ENCODE data around the gene AKAP10.
"Not testable (repeated sequence)": the region's sequence is repeated elsewhere in the genome, so short reads cannot be mapped to it uniquely, and the experiment has no call there.

The AKAP10 gene

DNA sequence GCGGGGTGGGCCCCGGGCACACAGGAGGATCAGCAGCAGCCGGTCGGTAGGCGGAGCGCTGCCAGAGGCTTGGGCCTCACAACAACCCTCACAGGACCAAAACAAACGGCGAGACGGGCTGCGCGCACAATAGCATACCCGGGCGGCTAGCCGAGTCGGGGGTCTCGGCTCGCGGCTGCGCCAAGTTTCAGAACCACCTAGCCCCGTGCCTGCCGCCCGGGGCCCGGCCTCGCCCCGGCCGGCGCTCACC is 110.6 kb downstream of the AKAP10 start:
- no peak for DNase-seq (ENCODE audit: low read depth)
- TF ChIP-seq, protein P1, sequence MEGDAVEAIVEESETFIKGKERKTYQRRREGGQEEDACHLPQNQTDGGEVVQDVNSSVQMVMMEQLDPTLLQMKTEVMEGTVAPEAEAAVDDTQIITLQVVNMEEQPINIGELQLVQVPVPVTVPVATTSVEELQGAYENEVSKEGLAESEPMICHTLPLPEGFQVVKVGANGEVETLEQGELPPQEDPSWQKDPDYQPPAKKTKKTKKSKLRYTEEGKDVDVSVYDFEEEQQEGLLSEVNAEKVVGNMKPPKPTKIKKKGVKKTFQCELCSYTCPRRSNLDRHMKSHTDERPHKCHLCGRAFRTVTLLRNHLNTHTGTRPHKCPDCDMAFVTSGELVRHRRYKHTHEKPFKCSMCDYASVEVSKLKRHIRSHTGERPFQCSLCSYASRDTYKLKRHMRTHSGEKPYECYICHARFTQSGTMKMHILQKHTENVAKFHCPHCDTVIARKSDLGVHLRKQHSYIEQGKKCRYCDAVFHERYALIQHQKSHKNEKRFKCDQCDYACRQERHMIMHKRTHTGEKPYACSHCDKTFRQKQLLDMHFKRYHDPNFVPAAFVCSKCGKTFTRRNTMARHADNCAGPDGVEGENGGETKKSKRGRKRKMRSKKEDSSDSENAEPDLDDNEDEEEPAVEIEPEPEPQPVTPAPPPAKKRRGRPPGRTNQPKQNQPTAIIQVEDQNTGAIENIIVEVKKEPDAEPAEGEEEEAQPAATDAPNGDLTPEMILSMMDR (IDR thresholded peaks at IDR 0.05; ENCODE audit: control insufficient read depth, extremely low read depth, insufficient read depth), result peak; percentile 49
- H3K4me3 ChIP-seq (ENCODE audit: low read depth, low read length), result peak overlapping the region; percentile 77

DNA sequence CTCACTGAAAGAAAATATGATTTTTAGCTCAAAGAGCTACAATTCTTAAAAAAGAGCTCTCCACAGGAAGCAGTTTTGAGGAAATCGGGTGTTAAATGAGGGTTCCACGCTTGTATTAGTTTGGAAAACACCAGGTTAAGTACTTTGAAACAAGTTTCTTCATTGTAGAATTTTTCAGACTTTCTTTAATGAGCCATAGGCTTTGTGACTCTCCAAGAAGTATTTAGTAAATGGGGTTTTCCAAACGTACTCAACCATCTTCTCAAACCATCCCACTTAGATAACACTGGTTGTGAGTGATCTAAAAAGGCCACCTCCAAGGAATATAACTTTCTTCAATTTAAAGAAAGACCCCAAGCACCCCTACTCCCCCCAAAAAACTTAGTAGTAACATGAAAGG is 112.6 kb downstream of the AKAP10 start:
- no peak overlapping the region for H3K4me3 ChIP-seq (ENCODE audit: low read depth, low read length)
- TF ChIP-seq, protein P1 (IDR thresholded peaks at IDR 0.05; ENCODE audit: control insufficient read depth, extremely low read depth, insufficient read depth), result no peak
- DNase-seq (ENCODE audit: low read depth), result no peak

GRCh38 chr17:19860647-19861177 is 116.9 kb downstream of the AKAP10 start:
- not testable (repeated sequence) for H3K4me3 ChIP-seq (ENCODE audit: low read depth, low read length); DNase-seq (ENCODE audit: low read depth)

- H3K4me3 ChIP-seq (ENCODE audit: low read depth, low read length), result no peak overlapping the region
- no peak for DNase-seq (ENCODE audit: low read depth)
- TF ChIP-seq, protein P1 (IDR thresholded peaks at IDR 0.05; ENCODE audit: control insufficient read depth, extremely low read depth, insufficient read depth), result no peak
Measured at GRCh38 chr17:19857640-19858039, 120.0 kb downstream of the AKAP10 start.
